ENCODE results near the gene UBA1.

UBA1 gene

DNA sequence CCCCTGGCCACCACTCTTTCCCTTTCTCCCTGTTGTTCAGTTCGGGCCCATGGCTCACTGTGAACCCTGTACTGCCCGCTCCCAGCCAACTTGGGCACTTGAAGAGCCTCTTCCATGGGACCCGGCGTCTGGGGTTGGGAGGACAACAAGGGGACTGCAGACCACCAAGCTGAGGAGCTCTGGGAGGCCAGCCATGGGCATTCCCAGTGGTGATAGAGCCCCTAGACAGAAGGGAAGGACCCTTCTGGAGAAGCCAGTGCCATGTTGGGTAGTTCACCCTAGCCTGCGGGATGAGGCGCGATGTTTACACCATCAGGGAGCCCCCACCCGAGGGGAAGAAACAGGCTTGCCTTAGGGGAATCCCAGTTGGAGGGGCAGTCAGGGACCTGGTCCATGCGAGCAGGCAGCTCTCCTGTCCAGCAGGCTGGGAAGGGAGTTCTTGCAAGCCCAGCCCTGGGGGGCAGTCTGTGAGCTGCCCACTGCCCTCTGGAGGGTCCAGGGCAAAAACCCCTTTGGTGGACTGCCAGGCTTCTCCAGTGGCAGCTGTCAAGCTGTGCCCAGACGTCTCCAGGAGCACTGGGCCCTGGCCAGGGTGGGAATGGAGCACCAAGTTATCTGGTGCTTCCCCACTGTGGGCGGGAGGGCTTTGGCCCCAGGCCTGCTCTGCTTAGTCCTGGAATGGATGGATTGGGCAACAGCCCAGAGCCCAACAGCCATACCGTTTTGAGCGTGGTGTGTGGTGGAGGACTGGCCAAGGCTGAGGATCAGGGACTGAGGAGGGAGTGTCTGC lies 23.7 kb upstream of the UBA1 start:
- no peak for DNase-seq (ENCODE audit: low spot score)

DNA sequence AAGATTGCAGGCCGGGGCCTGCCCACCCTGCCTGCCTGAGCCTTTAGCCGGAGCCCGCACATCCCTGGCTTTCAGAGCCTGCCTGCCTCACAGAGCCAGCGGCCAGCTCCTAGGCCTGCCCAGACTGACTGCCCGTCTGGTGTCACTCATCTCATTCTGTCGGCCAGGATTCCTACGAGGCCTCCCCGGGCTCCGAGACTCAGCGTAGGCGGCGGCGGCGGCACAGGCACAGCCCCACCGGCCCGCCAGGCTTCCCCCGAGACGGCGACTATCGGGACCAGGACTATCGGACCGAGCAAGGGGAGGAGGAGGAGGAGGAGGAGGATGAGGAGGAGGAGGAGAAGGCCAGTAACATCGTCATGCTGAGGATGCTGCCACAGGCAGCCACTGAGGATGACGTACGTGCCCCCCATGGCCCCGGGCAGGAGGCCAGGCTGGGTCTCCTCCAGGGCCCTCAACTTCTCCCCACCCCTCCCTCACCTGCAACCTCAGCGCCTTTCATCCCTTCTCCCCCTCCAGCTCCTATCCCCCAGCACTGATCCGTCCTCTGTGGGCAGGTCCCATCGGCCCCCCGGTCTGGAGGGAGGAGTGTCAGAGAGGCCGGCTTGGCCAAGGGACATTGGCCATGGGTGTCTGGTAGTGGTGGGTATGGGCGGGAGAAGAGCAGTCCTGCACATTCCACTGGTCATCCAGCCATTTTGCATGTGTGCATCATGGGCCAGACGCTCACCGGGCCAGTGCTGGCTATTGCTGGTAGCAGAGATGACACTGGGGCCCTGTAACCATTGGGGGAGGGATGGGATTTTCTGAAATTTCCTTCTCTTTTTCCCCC lies 22.6 kb upstream of the UBA1 start:
- DNase-seq (ENCODE audit: low spot score) = no peak

DNA sequence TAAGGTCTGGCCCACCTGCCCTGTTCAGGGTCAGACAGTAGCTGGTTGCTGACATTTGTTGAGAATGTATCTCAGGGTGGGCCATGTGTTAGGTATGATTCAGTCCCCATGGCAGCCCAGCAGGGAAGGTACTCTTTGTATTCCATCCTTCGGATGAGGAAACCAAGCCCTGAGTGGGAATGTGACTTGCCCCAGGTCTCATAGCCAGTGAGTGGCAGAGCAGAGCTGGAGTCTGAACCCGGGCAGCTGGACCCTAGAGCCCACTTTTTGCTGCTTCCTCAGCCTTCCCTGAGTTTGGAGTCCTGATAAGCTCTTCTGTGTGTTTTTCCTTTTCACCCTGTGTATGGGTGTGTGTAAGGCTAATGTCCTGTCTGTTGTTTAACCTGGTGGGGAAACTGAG lies 21.6 kb upstream of the UBA1 start:
- no peak for DNase-seq (ENCODE audit: low spot score)

DNA sequence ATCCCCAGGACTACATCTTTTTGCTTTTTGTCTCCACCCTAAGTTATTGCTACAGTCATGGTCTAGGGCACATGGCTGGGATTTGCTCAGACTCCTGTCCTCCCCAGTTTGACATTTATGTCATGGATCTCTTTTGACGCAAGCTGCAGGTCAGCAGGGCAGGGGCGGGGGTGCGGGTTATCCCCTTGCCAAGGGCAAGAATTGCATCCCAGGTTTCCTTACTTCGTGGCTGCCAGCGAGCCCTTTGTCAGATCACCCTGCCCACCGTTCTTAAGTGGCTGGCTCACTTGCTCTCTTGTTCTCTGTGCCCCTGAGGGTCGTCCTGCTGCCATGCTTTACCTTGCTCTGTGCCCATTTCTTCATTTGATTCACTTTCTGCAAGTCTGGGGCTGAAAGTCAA lies 21.1 kb upstream of the UBA1 start:
- DNase-seq (ENCODE audit: low spot score) = no peak

DNA sequence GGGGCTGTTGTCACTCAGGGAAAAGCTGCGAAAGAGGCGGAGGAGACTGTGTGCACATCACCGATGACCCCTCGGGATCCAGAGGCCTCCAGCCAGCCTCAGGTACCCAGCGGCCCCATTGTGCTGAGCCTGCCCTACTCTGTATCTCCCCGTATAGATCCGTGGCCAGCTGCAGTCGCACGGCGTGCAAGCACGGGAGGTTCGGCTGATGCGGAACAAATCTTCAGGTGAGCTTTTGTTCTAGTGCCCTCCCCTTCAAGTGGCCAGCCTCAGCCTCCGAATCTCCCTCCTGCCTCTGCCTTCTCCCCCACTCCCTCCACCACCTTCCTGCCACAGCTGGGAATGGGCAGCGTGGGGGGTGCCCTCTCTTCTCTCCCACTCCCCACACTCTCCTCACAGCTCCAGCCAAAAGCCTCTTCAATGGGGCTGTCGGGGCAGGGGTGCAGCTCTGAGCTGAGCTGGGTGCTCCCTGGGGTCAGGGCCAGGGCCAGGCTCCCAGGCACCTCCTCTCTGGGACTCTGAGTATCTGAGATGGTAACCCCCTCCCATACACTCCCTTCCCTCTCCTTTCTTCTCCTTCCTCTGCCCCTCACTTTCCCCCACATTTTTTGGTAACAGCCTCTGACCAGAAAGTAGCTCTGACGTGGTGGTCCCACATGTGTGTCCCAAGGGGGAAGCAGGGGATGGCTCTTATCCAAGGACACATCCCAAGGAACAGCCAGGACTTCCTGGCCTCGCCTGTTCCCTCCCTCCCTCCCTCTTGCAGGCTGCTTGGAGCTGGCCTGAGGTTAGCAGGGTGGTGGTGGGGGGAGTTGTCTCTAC lies 20.4 kb upstream of the UBA1 start:
- no peak for DNase-seq (ENCODE audit: low spot score)

DNA sequence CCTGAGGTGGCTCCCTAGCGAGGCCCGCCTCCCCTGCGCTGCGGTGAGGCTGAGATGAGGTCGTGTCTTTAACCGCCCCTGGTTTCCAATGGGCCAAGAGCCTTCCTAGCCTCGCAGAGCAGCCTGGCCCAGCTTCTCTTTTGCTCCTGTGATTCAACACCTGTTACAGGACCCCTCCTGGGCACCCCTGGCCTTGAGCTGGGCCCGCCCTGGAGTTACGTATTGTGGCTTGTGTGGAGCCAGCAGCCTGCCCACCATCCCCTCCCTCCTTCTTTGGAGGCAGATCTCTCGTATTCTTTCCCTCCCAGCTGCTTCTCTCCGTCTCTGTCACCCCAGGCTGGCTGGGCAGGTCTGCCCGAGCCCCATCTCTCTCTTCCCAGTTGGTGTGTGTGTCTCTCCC lies 19.3 kb upstream of the UBA1 start:
- no peak for DNase-seq (ENCODE audit: low spot score)

DNA sequence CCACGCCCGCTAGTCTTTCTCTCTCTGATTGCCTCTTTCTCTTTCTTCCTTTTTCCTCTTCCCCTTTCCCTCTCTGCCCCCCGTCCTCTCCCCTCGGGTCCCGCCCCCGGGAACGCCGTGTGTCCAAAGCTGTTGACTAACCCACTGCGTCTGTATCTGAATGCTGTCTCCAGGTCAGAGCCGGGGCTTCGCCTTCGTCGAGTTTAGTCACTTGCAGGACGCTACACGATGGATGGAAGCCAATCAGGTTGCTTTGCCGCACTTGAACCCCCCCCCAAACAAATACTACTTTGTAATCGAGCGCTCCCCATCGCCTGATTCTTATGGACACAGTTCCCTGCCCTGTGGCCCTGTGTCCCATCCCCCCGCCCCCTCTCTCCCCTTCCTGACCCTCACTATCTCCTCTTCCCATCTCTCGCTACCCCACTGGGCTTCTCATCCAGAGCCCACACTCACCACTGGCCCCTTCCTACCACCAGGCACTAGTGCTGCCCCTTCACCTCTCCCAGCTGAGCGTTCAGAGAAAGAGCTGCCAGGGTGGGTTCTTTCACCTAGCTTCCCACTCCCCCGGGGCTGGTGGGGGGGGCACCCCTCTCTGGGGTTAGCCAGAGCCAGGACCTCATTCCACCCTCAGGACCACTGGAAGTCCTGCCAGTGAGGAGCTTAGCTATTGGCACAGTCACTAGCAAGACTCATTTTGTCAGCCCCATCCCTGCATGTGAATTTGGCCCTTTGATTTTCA lies 18.6 kb upstream of the UBA1 start:
- no peak for DNase-seq (ENCODE audit: low spot score)

DNA sequence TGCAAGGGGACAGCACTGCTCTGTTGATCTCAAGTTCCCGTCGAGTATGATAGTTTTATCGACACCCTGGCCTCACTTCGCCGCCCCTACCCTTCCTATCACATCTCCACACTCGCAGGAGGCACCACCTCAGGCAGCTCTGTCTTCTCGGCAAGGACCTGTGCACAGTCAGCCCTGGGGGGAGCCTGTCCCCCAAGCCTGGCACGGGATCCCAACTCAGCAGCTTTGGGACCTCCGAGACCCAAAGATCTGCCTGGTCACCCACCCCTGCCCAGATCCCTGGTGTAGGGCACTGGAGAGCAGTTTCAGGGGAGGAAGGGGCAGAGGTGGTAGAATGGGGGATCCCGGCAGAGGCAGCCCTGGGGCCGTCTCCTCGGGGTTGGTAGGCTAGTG lies 18.0 kb upstream of the UBA1 start:
- DNase-seq (ENCODE audit: low spot score) = no peak

DNA sequence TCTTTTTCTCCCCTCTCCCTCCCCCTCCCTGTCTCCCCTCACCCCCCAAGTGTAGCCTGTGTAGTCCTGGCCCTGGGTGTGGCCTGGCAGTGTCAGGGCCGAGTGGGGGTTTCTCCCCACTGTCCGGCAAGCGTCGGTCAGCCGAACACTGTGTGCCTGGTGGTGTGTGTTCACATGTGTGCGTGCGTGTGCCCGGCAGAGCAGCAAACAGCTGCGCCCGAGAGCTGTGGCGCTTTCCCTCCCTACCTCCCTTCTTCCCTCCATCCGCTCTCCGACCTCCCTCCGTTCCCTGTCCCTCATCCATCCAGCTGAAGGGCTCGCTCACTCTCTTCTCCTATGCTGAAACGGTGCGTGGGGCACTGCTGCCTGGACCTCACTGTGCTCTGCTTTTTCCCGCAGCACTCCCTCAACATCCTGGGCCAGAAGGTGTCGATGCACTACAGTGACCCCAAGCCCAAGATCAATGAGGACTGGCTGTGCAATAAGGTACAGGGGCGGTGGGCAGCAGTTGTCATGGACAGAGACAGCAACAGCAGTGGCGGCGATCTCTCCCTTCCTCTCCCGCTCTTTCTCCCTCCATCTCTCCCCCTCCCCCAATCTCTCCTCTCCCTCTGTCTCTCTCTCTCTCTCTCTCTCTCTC lies 17.4 kb upstream of the UBA1 start:
- DNase-seq (ENCODE audit: low spot score) = no peak

DNA sequence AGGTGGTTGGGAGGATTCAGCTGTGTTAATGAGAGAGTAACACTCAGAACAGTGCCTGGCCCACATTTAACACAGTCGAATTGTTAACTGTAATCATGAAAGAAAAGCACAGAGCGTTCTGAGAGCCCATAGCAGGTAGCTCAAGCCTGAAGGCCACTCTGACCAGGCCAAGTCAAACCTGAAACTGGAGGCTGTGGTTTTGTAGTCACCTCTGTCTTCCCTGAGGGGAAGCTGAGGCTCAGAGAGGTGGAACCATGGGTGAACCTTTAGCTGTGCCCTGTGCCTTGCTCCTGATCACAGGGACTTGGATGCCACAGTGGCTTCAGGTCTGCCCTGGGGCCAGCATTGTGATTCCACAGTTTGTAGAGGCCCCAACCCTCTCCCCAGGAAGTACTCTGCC lies 16.6 kb upstream of the UBA1 start:
- no peak for DNase-seq (ENCODE audit: low spot score)

DNA sequence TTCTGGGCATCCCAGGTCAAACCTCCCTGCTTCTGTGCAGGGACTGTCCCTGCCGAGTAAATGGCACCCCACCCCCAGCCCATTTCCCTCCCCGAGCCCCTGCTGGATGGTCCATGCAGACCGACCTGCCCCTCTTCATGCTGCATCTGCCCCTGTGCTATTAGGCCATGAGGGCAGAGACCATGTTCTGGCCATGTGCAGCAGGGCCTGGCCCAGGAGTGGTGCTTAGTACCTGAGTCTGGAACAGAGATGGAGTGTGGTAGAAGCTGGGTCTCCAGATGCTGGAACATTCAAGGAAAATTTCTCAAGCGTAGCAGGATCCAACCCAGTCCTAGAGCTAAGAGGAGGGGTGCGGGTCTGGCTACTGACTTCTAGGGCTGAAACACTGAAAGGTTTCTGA lies 15.3 kb upstream of the UBA1 start:
- no peak for DNase-seq (ENCODE audit: low spot score)

DNA sequence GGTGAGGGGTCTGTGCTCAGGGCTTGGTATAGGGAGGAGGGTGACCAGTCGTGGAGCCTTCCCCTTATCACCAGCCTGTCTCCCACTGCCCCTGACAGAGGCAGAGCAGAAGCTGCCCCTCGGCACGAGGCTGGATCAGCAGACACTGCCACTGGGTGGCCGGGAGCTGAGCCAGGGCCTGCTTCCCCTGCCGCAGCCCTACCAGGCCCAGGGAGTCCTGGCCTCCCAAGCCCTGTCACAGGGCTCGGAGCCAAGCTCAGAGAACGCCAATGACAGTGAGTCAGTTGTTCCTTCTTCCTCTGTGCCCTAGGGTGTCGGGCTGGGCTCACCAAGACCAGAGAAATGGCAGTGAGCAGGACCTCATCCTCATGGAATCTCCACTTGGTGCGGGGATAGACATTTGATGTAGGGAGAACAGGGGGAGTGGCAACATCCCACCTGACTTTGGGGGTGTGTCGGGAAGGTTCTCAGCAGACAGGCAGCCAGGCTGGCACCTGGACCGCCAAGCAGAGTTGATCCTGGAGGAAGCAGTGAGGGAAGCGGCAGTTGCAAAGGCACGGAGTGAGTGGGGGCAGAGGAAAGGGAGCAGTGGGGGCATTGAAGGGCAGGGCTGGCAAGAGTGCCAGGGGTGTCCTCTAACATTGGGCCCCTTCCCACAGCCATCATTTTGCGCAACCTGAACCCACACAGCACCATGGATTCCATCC lies 14.3 kb upstream of the UBA1 start:
- no peak for DNase-seq (ENCODE audit: low spot score)

DNA sequence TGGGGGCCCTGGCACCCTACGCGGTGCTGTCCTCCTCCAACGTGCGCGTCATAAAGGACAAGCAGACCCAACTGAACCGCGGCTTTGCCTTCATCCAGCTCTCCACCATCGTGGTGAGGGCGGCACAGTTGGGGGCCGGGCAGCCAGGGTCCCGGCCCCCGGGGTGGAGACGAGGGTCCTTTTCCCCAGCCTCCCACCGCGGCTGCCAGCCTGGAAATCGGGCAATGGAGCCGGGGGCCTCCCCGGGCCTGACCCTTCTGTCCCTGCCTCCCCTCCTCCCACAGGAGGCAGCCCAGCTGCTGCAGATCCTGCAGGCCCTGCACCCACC lies 13.7 kb upstream of the UBA1 start:
- no peak for DNase-seq (ENCODE audit: low spot score)

DNA sequence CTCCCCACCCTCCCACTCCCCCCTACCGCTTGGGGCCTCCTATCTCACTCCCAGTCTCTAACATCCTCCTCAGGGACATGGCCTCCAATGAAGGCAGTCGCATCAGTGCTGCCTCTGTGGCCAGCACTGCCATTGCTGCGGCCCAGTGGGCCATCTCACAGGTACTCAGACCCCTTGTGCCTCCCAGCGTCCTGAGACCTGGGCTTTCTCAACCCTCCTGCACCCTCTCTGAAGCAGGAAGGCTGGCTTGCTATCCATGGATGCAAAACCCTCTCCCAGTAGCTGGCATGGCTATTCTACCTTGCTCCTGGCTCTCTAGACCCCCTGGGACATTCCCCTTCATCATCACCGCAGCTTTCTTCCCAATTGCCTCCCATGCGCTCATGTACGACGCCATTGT lies 13.3 kb upstream of the UBA1 start:
- DNase-seq (ENCODE audit: low spot score) = no peak

DNA sequence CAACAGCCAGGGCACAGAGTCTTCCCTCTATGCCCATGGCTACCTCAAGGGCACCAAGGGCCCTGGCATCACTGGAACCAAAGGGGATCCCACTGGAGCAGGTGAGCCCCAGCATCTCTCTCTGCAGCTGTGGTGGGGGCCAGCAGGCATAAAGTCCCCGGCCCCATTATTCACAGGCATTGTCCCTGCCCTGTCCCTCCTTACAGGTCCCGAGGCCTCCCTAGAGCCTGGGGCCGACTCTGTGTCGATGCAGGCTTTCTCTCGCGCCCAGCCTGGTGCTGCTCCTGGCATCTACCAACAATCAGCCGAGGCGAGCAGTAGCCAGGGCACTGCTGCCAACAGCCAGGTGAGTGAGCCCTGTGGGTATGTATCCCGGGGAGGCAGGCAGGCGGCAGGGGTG lies 12.3 kb upstream of the UBA1 start:
- no peak for DNase-seq (ENCODE audit: low spot score)

DNA sequence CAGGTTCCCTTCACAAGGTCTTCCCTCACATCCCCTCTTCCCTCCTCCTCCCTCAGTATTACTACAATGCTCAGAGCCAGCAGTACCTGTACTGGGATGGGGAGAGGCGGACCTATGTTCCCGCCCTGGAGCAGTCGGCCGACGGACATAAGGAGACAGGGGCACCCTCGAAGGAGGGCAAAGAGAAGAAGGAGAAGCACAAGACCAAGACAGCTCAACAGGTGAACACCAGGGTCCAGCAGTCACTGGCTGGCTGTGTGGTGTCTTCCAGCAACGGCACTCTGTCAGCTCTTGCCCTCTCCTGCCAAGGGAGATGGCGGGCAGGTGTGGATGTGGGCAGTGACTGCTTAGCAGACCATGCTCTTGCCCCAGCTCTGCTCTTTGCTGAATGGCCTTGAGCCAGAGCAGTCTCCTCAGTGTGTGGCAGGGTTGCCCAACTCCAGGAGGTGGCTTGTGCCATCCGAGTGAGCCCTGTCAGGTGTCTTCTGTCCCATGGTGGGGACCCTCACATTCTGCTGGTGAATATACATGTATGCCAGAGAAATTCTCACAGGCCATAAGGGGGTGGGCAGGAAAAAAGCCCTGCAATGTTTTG lies 11.4 kb upstream of the UBA1 start:
- DNase-seq (ENCODE audit: low spot score) = no peak

DNA sequence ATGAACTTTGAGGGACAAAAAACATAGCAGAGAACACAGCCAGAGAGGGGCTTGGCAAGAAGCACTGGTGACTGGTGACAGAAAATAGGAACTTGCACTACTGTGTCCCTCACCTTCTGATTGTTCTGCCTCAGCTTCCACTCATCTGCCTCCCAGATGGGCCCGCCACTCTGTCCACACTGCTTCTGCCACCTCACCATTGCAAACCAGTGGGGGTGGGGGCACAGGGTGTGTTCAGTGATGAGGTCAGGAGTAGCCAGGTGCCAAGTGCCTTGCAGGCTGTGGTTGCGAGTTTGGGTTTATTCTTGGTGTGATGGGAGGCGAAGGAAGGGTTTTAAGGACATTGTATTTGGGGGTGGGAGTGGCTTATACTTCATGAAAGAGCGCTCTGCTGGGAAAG lies 9.1 kb upstream of the UBA1 start:
- DNase-seq (ENCODE audit: low spot score) = no peak

DNA sequence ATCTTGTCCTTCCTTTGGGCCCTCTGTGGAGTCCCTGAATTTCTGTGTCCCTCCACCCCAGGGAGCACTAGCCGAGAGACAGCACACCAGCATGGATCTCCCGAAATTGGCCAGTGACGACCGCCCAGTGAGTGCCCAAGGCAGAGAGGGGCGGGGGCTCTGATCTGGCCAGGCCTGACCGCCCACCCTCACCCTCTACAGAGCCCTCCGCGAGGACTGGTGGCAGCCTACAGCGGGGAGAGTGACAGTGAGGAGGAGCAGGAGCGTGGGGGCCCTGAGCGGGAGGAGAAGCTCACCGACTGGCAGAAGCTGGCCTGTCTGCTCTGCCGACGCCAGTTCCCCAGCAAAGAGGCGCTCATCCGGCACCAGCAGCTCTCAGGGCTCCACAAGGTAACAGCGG lies 8.4 kb upstream of the UBA1 start:
- DNase-seq (ENCODE audit: low spot score) = no peak

DNA sequence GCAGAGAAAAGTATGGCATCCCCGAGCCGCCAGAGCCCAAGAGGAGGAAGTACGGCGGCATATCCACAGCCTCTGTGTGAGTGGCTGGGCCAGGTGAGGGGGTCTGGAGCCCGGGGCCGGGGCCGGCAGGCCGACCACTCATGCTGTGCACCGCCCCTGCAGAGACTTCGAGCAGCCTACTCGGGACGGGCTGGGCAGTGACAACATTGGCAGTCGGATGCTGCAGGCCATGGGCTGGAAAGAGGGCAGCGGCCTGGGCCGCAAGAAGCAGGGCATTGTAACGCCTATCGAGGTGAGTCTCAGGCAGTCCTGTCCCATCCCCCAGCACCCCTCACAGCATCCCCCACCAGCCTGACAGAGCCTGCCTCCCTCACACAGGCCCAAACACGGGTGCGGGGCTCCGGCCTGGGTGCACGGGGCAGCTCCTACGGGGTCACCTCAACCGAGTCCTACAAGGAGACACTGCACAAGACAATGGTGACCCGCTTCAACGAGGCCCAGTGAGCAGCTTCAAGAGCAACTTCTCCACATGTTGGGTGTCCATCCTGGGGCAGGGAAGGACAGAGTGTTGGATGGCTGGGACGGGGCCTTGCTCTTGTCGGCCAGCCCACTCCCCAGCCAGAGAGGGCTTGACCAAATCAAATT lies 7.4 kb upstream of the UBA1 start:
- no peak for DNase-seq (ENCODE audit: low spot score)

DNA sequence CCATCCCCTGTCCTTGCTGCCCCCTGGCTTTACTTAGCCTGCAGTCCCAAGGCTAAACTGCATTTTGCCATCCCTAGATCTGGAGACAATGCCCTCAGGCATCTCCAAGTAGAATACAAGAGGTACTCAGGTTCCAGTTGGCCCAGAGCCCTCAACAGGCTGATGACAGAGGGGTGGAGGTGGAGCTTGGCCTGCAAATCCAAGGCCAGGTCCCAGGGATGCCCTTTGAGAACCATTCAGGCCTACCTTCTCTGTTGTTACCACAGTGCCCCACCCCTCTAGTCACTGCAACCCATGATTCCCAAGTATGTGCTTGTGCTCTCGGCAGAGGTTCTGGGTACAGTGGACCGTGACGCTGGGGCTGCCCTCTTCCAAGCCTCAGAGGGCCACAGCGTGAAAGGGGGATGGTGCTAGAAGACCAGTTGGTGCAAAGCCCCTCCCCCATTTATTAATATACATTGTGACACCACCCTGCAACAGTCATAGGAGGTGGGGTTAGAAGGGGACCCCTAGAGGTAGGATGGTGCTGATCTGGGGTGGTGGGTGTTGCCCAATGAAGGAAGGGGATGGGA lies 6.4 kb upstream of the UBA1 start:
- no peak for DNase-seq (ENCODE audit: low spot score)
